ENCODE measurements around the gene DICER1.

DICER1 gene

GRCh38 chr14:95070748-95071435 is 86.4 kb downstream of the DICER1 start:
- Histone ChIP-seq H3F3A (ENCODE audit: control insufficient read depth, insufficient read depth) (no peaks in the 10 kb centered on the region), H3K4me2 (ENCODE audit: low read length) (no peak overlapping the region), H3K9me2 (replicated peaks; ENCODE audit: control insufficient read depth, low read length) (no peaks in the 10 kb centered on the region), H4K20me1 (ENCODE audit: control insufficient read depth, insufficient read depth, low read depth, low read length) (no peaks in the 10 kb centered on the region), H3K27ac (ENCODE audit: low read depth, low read length) (no peak overlapping the region), H3K36me3 (ENCODE audit: control insufficient read depth, low read length) (no peaks in the 10 kb centered on the region), H3K79me2 (ENCODE audit: control insufficient read depth, low read length) (no peaks in the 10 kb centered on the region), H3K4me3 (ENCODE audit: low read length) (no peak overlapping the region), H3K9me3 (ENCODE audit: control insufficient read depth, insufficient read depth, low read length) (no peaks in the 10 kb centered on the region), H3K4me1 (ENCODE audit: control insufficient read depth, low read length) (no peaks in the 10 kb centered on the region), H3K27me3 (ENCODE audit: control insufficient read depth, low read length) (no peaks in the 10 kb centered on the region)
- TF ChIP-seq EZH2phosphoT487 (IDR thresholded peaks at IDR 0.05; ENCODE audit: borderline replicate concordance, low read length) (no peak), CTCF (IDR thresholded peaks at IDR 0.05; ENCODE audit: low read depth, low read length, poor library complexity, severe bottlenecking) (no peak)

GRCh38 chr14:95069547-95069946 is 87.8 kb downstream of the DICER1 start:
- no peaks in the 10 kb centered on the region for H3K27me3 ChIP-seq (ENCODE audit: control insufficient read depth, low read length)
- no peaks in the 10 kb centered on the region for H3K9me2 ChIP-seq (replicated peaks; ENCODE audit: control insufficient read depth, low read length)
- no peaks in the 10 kb centered on the region for H3F3A ChIP-seq (ENCODE audit: control insufficient read depth, insufficient read depth)
- H3K79me2 ChIP-seq (ENCODE audit: control insufficient read depth, low read length), result no peaks in the 10 kb centered on the region
- H3K9me3 ChIP-seq (ENCODE audit: control insufficient read depth, insufficient read depth, low read length), result no peaks in the 10 kb centered on the region
- H3K36me3 ChIP-seq (ENCODE audit: control insufficient read depth, low read length), result no peaks in the 10 kb centered on the region
- no peaks in the 10 kb centered on the region for H3K4me1 ChIP-seq (ENCODE audit: control insufficient read depth, low read length)
- TF ChIP-seq EZH2phosphoT487 (IDR thresholded peaks at IDR 0.05; ENCODE audit: borderline replicate concordance, low read length), result no peak
- TF ChIP-seq CTCF (IDR thresholded peaks at IDR 0.05; ENCODE audit: low read depth, low read length, poor library complexity, severe bottlenecking), result no peak
- no peak overlapping the region for H3K27ac ChIP-seq (ENCODE audit: low read depth, low read length)
- no peaks in the 10 kb centered on the region for H4K20me1 ChIP-seq (ENCODE audit: control insufficient read depth, insufficient read depth, low read depth, low read length)
- H3K4me3 ChIP-seq (ENCODE audit: low read length), result no peak overlapping the region
- H3K4me2 ChIP-seq (ENCODE audit: low read length), result no peak overlapping the region

DNA sequence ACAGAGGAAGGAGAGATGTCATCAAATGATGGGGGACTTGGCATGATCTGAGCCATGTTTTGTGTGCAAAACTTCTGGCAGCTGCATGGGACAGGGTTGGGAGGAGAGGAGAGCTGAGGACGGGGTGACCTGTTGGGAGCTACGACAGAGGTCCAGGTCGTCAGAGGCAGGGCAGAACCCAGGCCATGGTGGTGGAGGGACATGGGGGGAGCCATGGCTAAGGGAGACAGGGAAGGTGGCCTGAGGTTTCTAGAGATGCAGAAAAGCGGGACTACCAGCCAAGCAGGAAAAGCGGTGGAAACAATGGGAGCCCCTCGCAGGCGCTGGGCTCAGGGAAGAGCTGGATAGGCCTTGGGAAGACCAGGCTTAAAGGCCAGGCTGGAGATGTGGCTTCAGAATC is 88.3 kb downstream of the DICER1 start:
- Histone ChIP-seq H4K20me1 (ENCODE audit: control insufficient read depth, insufficient read depth, low read depth, low read length) (no peaks in the 10 kb centered on the region), H3K4me3 (ENCODE audit: low read length) (no peak overlapping the region), H3K27ac (ENCODE audit: low read depth, low read length) (no peak overlapping the region), H3K36me3 (ENCODE audit: control insufficient read depth, low read length) (no peaks in the 10 kb centered on the region), H3K27me3 (ENCODE audit: control insufficient read depth, low read length) (no peaks in the 10 kb centered on the region), H3K9me3 (ENCODE audit: control insufficient read depth, insufficient read depth, low read length) (no peaks in the 10 kb centered on the region), H3K79me2 (ENCODE audit: control insufficient read depth, low read length) (no peaks in the 10 kb centered on the region), H3K4me2 (ENCODE audit: low read length) (no peak overlapping the region), H3K4me1 (ENCODE audit: control insufficient read depth, low read length) (no peaks in the 10 kb centered on the region), H3F3A (ENCODE audit: control insufficient read depth, insufficient read depth) (no peaks in the 10 kb centered on the region), H3K9me2 (replicated peaks; ENCODE audit: control insufficient read depth, low read length) (no peaks in the 10 kb centered on the region)
- no peak for TF ChIP-seq CTCF (IDR thresholded peaks at IDR 0.05; ENCODE audit: low read depth, low read length, poor library complexity, severe bottlenecking)
- TF ChIP-seq EZH2phosphoT487 (IDR thresholded peaks at IDR 0.05; ENCODE audit: borderline replicate concordance, low read length), result no peak

Data from DOHH2 (cell line).